Aorta (tissue), 5 donors: ENCODE results near the gene SHC2. TPM values are rescaled to one million over a fixed set of nuclear protein-coding genes. Genes with fewer than 3 reads are reported as not detected.
"Not testable (repeated sequence)": the region's sequence is repeated elsewhere in the genome, so short reads cannot be mapped to it uniquely, and the experiment has no call there.

ENCODE experiments used
- ATAC-seq: fragments of 200-7000 bp; cut with Tn5 transposase; one replicate; pipeline ENCODE4 v1.9.1; 2022; ENCODE audit warnings: moderate library complexity; ENCODE audit not compliant: low FRiP score
- DNase-seq, 2 donors: peaks; one replicate each; pipeline ENCODE4 v3.0.0-alpha.2; 2020
- H3K27ac ChIP-seq, 2 donors: one replicate each; pipeline ENCODE4 v1.5.1; 2013; ENCODE audit warnings: low read length in 2 of 2, mild to moderate bottlenecking in 2 of 2, moderate library complexity in 2 of 2, control low read depth in 1 of 2, inconsistent platforms in 1 of 2, low read depth in 1 of 2
- H3K27me3 ChIP-seq, 2 donors: one replicate each; pipeline ENCODE4 v1.6.1; 2013; ENCODE audit warnings: control low read depth in 1 of 2, low read length in 1 of 2, mild to moderate bottlenecking in 1 of 2, moderate library complexity in 1 of 2; ENCODE audit not compliant: insufficient read depth in 2 of 2, control insufficient read depth in 1 of 2
- H3K36me3 ChIP-seq, 2 donors: one replicate each; pipeline ENCODE4 v1.6.1; 2013; ENCODE audit warnings: control low read depth in 1 of 2, low read length in 1 of 2, mild to moderate bottlenecking in 1 of 2; ENCODE audit not compliant: insufficient read depth in 2 of 2, control insufficient read depth in 1 of 2
- H3K4me1 ChIP-seq, 2 donors: one replicate each; pipeline ENCODE4 v1.6.1; 2013; ENCODE audit warnings: low read length in 2 of 2, control low read depth in 1 of 2, mild to moderate bottlenecking in 1 of 2, moderate library complexity in 1 of 2; ENCODE audit not compliant: insufficient read depth in 2 of 2, control insufficient read depth in 1 of 2
- H3K4me3 ChIP-seq, 2 donors: one replicate each; pipeline ENCODE4 v1.5.1; 2013; ENCODE audit warnings: low read length in 2 of 2, control low read depth in 1 of 2, mild to moderate bottlenecking in 1 of 2
- H3K9me3 ChIP-seq: one replicate; pipeline ENCODE4 v1.6.1; 2013; ENCODE audit warnings: mild to moderate bottlenecking, low read length; ENCODE audit not compliant: control insufficient read depth
- WGBS, 2 donors: extraction: QIAGEN DNeasy Blood & Tissue Kit; methylation state at CpG; one replicate each; pipeline ENCODE4 v1.1.7; 2013; 5-methylcytosine and 5-hydroxymethylcytosine counted together
- intact Hi-C, 2 donors: fragments of 100-400 bp; cut with DNase I; formaldehyde crosslinking; loops; one replicate each; pipeline versions ENCODE4 v1.14.2 to v1.15.0; 2022
- polyA plus RNA-seq, 2 donors: library from polyadenylated mRNA; stranded (reverse); fragments of 200-250 nt; gene quantifications; one replicate each; pipeline ENCODE4 v1.2.3, GENCODE V29; 2013
- total RNA-seq, 2 donors: library from RNA; stranded (reverse); fragmentation: NEBNext Ultra II Directional; extraction: Animal tissue kit (Norgen Biotek cat#: 25700); gene quantifications; one replicate each; pipeline ENCODE4 v1.2.1, GENCODE V29; 2021
- donor health status: healthy with polysubstance abuse.
- donor health status: Bipolar disorder and iron deficiency.
- donor health status: DM: no; HTN: no; CAD: no.
- donor health status: DM: no; HTN: no; CAD: no.
- donor health status: DM: yes; HTN: yes; CAD: no.

Gene SHC2
- total and polyA plus RNA-seq, 4 donors, result 7.3 to 31.4 (median 10.3) TPM

DNA sequence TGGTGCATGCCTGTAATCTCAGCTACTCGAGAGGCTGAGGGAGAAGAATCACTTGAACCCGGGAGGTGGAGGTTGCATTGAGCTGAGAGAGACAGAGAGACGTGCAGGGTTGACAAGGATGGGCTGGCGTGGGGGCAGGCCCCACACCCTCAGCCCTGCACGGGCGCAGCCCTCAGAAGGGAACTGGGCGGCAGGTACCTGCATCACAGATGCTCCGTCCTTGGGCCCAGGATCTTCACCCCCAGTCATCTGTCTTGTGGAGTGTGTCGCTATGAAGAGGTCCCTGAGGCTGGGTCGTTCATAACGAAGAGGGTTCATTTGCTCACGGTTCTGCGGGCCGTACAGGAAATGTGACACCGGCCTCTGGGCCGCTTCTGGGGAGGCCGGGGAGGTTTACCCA, 72.1 kb downstream of the SHC2 start:
- Histone ChIP-seq H3K4me3 (no peak overlapping the region), H3K9me3 (no peaks in the 10 kb centered on the region), H3K4me1 (no peaks in the 10 kb centered on the region), H3K36me3 (no peaks in the 10 kb centered on the region), H3K27ac (no peak overlapping the region), H3K27me3 (no peaks in the 10 kb centered on the region)
- intact Hi-C loops, result no loop called here
- no peak for ATAC-seq
- 71 to 80% methylated on average over 17 of the region's 17 CpGs for WGBS, 2 donors
- DNase-seq, result no peak

DNA sequence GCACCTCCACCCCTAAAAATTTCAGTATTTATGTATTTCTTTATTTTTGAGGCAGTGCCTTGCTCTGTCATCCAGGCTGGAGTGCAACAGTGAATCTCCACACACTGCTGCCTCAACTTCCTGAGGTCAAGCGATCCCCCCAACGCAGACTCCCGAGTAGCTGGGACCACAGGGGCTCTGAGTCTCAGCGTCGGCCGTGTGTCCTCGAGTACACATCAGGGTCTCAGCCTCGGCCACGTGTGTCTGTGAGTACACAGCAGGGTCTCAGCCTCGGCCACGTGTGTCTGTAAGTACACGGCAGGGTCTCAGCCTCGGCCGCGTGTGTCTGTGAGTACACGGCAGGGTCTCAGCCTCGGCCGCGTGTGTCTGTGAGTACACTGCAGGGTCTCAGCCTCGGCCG, 73.1 kb downstream of the SHC2 start:
- intact Hi-C loops, result no loop called here
- Histone ChIP-seq H3K27ac (no peak overlapping the region), H3K36me3 (no peaks in the 10 kb centered on the region), H3K9me3 (no peaks in the 10 kb centered on the region), H3K4me3 (no peak overlapping the region), H3K4me1 (no peaks in the 10 kb centered on the region), H3K27me3 (no peaks in the 10 kb centered on the region)
- DNase-seq (no peak), ATAC-seq (no peak)
- WGBS, 2 donors, result 82 to 87% methylated on average over 19 to 21 of the region's 21 CpGs

DNA sequence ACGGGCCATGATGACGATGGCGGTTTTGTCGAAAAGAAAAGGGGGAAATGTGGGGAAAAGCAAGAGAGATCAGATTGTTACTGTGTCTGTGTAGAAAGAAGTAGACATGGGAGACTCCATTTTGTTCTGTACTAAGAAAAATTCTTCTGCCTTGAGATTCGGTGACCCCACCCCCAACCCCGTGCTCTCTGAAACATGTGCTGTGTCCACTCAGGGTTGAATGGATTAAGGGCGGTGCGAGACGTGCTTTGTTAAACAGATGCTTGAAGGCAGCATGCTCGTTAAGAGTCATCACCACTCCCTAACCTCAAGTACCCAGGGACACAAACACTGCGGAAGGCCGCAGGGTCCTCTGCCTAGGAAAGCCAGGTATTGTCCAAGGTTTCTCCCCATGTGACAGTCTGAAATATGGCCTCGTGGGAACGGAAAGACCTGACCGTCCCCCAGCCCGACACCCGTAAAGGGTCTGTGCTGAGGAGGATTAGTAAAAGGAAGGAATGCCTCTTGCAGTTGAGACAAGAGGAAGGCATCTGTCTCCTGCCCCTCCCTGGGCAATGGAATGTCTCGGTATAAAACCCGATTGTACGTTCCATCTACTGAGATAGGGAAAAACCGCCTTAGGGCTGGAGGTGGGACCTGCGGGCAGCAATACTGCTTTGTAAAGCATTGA, 74.1 kb downstream of the SHC2 start:
- 18 to 26% methylated on average over 11 to 12 of the region's 22 CpGs for WGBS, 2 donors
- peak in 1 of 2 donors; percentile 7 for DNase-seq
- intact Hi-C loops, H3K27ac ChIP-seq, H3K36me3 ChIP-seq, H3K4me3 ChIP-seq, H3K27me3 ChIP-seq, H3K4me1 ChIP-seq, H3K9me3 ChIP-seq, ATAC-seq: not testable (repeated sequence)

DNA sequence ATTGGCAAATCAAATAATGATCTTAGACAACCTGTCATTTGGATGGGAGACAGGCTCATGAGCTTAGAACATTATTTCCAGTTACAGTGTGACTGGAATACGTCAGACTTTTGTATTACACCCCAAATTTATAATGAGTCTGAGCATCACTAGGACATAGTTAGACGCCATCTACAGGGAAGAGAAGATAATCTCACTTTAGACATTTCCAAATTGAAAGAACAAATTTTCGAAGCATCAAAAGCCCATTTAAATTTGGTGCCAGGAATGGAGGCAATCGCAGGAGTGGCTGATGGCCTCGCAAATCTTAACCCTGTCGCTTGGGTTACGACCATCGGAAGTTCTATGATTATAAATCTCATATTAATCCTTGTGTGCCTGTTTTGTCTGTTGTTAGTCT, 74.6 kb downstream of the SHC2 start:
- H3K27me3 ChIP-seq, H3K9me3 ChIP-seq, intact Hi-C loops, ATAC-seq, H3K4me3 ChIP-seq, DNase-seq, H3K36me3 ChIP-seq, H3K4me1 ChIP-seq, H3K27ac ChIP-seq: not testable (repeated sequence)
- WGBS, 2 donors, result 62 to 69% methylated on average over 8 of the region's 8 CpGs

DNA sequence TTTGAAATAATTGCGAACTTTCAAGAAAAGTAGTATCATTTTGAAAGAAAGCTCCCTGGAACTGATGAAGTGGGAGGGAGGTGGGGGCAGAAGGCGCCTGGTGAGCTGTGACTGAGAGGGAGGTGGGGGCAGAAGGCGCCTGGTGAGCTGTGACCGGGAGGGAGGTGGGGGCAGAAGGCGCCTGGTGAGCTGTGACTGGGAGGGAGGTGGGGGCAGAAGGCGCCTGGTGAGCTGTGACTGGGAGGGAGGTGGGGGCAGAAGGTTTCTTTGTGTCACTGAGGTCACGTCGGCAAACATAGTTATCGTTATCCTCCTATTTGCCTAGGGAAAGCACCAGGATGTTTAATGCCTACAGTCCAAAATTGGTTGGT, 76.0 kb downstream of the SHC2 start:
- 62 to 70% methylated on average over 9 of the region's 9 CpGs for WGBS, 2 donors
- H3K36me3 ChIP-seq, result no peaks in the 10 kb centered on the region
- H3K27me3 ChIP-seq, result no peaks in the 10 kb centered on the region
- H3K4me1 ChIP-seq, result no peaks in the 10 kb centered on the region
- DNase-seq (no peak), ATAC-seq (no peak)
- H3K27ac ChIP-seq, result no peak overlapping the region
- no peak overlapping the region for H3K4me3 ChIP-seq
- intact Hi-C loops, result no loop called here
- no peaks in the 10 kb centered on the region for H3K9me3 ChIP-seq

DNA sequence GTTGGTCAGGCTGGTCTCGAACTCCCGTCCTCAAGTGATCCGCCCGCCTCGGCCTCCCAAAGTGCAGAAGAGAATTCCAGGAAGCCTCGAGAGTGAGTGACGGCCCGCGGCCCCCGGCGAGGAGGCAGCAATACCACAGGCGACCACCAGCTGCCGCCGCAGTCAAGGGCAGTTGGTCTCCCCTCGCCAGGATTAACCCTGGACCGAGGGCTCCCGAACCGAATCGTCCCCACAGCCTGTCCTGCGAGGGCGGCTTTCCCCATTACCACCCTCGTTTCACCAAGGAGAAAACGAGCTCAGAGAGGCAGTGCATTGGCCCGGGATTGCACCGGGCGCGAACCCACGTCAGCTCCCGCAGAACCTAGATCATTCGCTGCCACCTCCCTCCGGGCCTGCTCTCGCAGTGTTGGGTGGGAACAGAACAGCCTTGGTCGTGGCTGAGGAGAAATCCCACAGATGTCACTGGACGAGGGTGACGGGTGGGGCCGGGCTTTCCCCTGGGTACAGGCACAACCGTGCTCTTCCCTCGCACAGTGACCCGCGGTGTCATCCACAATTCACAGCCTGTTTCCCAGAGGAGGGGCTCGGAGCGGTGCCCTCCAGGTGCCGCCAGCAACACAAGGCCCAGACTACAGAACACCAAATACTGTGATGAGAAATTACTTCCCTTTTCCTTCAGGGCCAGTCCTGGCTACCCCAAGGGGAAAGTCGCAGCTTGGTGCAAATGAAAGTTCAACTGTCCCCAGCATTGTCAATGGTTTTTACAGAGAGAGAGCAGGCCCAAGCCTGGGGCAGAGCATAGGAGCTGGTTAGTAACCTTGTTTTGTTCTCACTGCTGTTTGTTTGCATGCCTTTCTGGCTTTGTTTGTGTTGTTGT, 76.7 kb downstream of the SHC2 start:
- H3K4me3 ChIP-seq, result no peak overlapping the region
- ATAC-seq (no peak), DNase-seq (peak in 1 of 2 donors; percentile 34)
- H3K27ac ChIP-seq, result no peak overlapping the region
- H3K27me3 ChIP-seq, result no peaks in the 10 kb centered on the region
- no peaks in the 10 kb centered on the region for H3K4me1 ChIP-seq
- intact Hi-C loops, result no loop called here
- WGBS, 2 donors, result 23 to 25% methylated on average over 44 of the region's 44 CpGs
- H3K9me3 ChIP-seq, result no peaks in the 10 kb centered on the region
- no peaks in the 10 kb centered on the region for H3K36me3 ChIP-seq

DNA sequence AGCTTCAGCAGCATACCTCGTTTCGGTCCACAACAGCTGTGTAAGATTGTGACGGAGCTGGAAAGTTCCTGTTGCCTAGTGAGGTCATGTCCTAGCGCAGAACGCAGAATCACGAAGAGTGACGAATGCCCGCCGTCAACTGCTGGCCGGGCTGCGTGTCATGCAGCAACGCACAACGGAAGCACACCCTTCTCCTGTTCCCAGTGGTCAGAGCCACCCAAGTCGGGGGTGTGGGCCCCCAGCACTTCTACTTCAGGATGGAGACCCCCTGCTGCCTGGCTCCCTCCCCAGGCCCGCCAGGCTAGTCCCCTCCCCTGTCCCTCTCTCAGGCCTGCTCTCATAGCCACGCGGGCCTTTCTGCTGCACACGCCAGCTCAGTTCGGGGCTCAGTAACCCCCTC, 77.8 kb downstream of the SHC2 start:
- DNase-seq (peak in 1 of 2 donors; percentile 17), ATAC-seq (no peak)
- H3K4me1 ChIP-seq, result no peaks in the 10 kb centered on the region
- 75 to 77% methylated on average over 19 of the region's 19 CpGs for WGBS, 2 donors
- H3K27me3 ChIP-seq, result no peaks in the 10 kb centered on the region
- intact Hi-C loops, result no loop called here
- no peaks in the 10 kb centered on the region for H3K9me3 ChIP-seq
- H3K4me3 ChIP-seq, result no peak overlapping the region
- H3K36me3 ChIP-seq, result no peaks in the 10 kb centered on the region
- no peak overlapping the region for H3K27ac ChIP-seq

DNA sequence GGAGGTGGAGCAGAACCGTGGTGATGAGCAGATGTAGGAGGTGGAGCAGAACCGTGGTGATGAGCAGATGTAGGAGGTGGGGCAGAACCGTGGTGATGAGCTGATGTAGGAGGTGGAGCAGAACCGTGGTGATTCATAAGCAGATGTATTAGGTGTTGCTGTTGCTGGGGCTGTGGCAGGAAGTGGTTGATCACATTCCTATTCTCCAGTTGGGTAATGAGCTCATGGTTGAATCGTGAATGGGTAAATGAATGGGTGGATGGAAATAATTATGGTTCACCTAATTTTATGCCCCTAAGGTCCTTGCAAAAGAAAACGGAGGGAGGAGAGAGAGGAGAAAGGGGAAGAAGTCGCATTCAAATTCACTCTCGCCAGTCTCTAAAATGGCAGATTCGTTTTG, 78.3 kb downstream of the SHC2 start:
- H3K9me3 ChIP-seq, H3K4me1 ChIP-seq, intact Hi-C loops, H3K4me3 ChIP-seq, ATAC-seq, H3K36me3 ChIP-seq, H3K27ac ChIP-seq, H3K27me3 ChIP-seq: not testable (repeated sequence)
- 72% methylated on average over 7 to 8 of the region's 9 CpGs for WGBS, 2 donors
- peak in 1 of 2 donors; percentile 5 for DNase-seq

DNA sequence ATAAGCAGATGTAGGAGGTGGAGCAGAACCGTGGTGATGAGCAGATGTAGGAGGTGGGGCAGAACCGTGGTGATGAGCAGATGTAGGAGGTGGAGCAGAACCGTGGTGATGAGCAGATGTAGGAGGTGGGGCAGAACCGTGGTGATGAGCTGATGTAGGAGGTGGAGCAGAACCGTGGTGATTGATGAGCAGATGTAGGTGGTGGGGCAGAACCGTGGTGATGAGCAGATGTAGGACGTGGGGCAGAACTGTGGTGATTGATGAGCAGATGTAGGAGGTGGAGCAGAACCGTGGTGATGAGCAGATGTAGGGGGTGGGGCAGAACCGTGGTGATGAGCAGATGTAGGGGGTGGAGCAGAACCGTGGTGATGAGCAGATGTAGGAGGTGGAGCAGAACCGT, 78.9 kb downstream of the SHC2 start:
- ATAC-seq, H3K9me3 ChIP-seq, H3K27me3 ChIP-seq, H3K4me1 ChIP-seq, DNase-seq, H3K36me3 ChIP-seq, H3K27ac ChIP-seq, intact Hi-C loops, H3K4me3 ChIP-seq: not testable (repeated sequence)
- 61 to 67% methylated on average over 11 of the region's 11 CpGs for WGBS, 2 donors
